Stimulated activated CD4-positive, alpha-beta T cell treated with anti-CD3 and anti-CD28 coated beads, TNF-alpha, amount 100 ng/mL, for 24 hours (primary cell): ENCODE data around the gene EHD4.

ENCODE experiments used
- DNase-seq, 3 experiments: peaks; one replicate each; pipeline ENCODE4 v3.0.0-alpha.2; 2020; ENCODE audit warnings: low read depth in 3 of 3

The EHD4 gene

GRCh38 chr15:41919954-41920538, 52.3 kb downstream of the EHD4 start:
- DNase-seq = no peak

DNA sequence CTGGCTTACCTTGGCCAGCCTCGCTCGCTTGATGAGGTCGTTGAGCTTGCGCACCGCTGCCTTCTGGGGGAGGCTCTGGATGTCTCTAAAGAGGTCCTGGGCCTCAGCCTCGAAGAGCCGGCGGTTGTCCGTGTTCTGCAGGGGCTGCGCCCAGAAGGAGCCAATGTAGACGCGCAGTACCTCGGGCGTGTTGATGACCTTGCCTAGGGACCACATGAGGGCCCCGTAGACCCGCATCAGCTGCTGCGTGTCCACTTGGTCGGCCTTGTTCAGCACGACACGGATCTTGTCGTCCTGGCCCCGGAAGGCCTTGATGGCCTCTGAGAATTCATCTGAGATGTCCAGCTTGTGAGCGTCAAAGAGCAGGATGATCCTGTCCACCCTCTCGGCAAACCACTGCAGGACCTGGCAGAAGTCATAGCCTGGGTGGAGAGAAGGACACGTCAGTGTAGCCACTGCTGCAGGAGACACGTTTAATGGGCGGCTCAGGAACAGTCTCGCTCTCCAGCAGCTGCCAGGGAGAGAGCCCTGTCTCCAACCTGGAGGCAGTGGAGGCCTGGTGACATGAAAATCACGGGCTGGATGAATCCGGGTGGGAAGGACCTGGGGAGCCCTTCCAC, 53.0 kb downstream of the EHD4 start:
- no peak for DNase-seq

DNA sequence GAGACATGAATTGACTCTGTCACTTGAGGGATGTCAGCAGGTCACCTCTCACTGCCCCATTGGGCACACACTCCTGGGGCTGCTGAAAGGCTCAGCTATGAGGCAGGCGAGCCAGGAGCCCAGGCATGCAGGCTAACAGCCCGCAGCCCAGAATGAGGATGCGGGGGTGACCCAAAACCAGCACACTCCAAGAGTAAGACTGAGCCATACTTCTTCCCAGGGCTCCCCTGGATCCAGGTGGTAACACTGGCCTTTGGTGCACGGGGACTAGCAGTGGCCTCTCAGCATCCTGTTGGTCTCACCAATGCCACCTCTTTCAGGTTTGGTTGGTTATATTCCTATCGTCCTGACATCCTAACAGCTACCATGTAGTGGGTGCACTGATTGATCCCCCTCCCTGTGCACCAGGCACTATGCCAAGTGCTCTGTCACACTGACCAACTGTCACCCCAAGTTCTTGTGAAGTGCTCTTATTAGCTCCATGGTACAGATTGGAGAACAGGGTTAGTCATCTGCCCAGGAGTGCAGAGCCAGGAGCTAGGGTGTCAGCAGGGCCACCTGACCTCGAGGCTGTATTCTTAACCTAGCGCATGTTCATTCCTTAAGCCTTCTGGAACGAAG, 53.7 kb downstream of the EHD4 start:
- no peak for DNase-seq

GRCh38 chr15:41917767-41918430, 54.5 kb downstream of the EHD4 start:
- no peak for DNase-seq

- no peak for DNase-seq
Observed at GRCh38 chr15:41915255-41915994, 56.9 kb downstream of the EHD4 start.

DNA sequence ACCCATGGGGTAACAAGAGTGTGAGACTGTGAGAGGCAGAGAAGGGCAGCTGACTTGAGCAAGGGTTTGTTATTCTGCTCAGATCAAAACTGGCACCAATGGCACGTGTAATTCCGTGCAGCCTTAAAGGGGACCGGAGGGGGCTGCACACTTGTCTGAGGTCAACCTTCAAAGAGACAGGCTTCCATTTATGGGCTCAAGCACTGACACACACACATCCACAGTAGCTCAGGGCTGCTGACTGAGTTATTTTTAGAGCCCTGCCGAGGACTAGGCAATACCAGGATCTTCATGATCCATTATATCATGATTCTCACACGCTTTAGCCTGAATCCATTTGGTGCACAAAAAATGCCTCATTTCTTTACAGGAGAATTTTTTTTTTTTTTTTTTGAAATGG, 57.9 kb downstream of the EHD4 start:
- no peak for DNase-seq

GRCh38 chr15:41913256-41913655, 59.1 kb downstream of the EHD4 start:
- no peak for DNase-seq

DNA sequence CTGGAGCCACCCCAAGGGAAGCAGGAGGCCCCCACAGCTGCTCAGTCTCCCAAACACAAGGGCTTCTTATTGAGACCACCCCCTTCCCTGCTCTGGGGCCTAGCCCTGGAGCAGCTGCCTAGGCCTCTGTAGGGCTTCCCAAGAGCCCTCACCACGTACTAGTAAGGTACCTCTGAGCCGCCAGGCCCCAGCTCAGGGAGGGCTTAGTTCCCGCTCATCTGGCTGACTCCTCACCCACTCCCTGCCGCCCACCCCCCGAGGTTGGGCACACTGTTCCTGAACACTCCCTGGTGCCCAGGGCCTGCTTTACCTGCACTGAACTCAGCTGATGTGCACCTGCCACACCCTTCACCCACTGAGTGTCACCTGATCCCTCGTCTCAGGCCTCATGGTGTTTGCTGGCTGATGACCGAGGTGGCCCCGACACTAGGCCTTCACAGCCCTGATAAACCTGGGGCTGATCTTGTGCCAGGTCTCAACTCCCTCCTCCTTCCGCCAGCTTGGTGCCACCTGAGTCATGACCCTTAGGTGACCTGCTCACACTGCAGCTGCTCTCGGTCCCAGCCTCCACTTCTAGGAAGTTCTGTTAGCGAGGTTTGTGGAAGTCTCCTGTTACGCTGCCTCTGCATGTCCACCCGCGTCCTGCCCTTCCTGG, 60.5 kb downstream of the EHD4 start:
- no peak for DNase-seq

DNA sequence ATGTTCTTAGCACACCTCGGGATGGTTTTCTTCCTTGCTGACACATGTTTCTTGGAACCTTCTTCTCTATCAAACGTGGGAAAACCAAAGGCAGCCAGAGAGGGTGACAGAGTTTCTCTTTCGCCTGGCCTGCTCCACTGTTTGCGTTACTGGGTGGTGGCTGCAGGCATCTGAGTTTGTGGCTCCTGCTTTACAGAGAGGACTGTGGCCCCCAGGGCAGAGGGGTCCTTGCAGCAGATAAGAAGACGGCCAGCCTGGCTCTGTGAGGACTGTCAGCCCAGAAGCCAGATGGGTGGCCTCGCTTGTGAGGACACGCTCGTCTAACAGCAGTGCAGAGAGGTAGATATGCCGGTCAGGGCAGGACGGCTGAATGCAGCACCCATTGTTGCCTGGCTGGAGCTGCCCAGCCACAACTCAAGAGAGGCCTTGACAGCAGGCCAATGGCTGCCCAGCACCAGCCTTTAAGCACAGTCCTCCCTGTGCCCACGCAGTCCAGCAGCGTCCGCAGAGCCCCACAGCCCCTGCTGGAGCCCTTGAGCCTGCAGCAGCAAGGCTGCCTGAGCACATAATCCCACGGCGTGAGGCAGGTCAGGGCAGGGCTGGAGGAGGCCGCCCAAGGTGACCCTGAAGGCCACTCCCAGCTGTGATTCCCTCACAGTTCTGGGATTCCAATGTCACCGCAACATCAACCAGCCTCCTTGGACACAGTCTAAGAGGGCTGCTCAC, 63.5 kb downstream of the EHD4 start:
- no peak for DNase-seq

DNA sequence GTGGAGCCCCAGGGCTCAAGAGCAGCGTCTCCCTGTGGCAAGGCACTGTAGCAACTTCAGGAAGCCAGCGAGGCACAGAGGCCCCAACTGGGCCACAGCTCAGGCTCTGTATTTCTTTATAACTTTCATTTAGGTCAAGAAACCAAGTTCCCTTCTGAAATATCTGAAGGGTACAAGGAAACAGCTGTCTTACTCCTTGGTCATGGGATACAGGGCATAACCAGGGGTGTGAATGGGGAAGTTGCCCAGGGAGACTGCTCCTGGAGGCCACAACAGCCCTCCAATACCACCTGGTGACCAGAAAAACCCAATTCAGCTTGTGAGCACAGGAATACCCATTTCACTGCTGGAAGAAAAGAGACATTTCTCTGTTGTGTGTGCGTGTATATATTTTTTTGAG, 65.2 kb downstream of the EHD4 start:
- no peak for DNase-seq

DNA sequence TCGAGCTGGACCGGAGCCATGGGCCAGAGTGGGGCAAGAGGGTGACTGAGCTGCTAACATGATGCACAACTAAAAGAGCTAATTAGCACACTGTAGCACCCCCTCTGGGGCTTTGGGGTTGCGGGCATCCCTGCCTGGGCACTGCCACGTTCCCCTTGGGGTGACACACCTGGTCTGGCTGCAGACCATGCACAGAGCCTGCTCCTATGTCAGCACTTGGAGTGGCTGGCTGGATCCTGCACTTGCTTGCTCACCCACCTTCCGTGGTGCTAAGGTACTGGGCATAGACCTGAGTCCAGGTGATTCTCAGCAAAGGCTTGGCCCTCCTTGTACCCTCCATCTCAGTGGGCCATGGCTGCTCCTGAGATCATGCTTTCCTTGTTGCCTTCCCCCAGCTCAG, 65.7 kb downstream of the EHD4 start:
- no peak for DNase-seq

DNA sequence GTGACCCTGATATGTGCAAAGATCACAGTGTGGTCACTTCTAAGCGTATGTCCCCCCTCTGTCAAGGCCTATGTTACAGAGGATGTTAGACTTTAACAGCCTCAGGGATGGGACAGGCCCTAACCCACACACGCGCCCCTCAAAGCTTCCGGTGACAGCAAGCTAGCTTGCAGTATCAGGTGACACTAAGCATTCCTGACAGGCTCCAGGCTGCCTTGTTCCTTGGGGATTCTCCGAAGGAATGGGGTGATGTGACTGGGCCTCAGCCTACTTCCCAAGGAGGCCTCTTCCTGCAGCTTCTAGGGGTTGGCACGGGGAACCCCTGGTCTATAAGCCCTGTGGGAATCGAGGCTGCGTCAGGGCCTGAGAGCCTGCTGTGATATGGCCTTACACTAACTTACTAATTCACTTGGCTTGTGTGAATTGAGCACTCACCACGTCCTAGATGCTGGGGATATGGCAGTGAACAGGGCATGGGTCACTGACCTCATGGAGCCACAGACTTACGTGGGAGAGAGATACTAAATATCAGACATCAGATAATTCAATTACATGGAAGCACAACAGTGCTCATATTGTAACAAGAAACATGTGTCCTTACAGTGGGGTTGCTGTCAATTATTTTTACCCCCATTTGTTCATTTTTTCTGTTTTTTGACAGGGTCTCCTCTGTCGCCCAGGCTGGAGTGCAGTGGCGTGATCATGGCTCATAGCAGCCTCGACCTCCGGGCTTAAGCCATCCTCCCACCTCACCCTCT, 67.1 kb downstream of the EHD4 start:
- no peak for DNase-seq

- peak; percentile 34 to 67 (median 37) for DNase-seq
Observed at GRCh38 chr15:41904541-41905005, 67.8 kb downstream of the EHD4 start.

DNA sequence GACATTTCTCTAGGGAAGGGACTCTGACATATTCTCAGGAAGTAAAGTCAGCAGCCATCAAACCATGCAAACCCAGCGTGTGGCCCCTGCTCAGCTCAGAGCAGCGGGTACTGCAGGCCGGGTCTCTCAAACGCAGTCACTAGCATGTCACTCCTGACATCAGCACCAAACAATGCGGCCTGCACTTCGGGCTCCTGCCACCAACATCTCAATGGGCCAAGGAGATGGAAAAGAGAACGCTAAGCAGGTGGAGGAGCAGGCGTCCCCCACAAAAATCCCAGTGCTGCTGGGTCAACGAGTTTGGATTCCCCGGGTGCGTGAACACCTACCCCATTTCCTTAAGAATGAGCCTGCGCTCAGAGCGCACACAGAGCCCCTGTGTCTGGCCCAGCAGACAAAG, 68.6 kb downstream of the EHD4 start:
- DNase-seq = no peak

DNA sequence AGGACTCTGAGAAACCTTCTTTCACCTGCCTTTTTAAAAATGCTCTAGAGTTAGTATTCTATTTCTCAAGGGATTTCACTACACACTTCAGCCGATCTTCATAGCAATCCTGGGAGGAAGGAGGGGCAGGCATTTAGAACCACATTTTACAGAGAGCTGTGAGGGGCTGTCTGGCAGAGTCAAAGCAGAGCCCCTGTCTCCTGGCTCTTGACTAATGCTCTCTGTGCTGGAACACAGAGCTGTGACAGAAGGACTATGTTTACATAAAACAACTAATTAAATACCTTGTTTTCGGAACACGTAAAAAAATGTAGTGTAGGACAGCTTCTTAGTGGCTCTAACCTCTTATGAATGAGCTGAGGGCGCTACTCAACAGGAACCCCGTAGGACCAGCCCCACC, 70.9 kb downstream of the EHD4 start:
- DNase-seq = no peak

- DNase-seq = no peak
Observed at GRCh38 chr15:41900526-41901380, 71.6 kb downstream of the EHD4 start.

GRCh38 chr15:41899854-41900442, 72.4 kb downstream of the EHD4 start:
- DNase-seq = no peak

DNA sequence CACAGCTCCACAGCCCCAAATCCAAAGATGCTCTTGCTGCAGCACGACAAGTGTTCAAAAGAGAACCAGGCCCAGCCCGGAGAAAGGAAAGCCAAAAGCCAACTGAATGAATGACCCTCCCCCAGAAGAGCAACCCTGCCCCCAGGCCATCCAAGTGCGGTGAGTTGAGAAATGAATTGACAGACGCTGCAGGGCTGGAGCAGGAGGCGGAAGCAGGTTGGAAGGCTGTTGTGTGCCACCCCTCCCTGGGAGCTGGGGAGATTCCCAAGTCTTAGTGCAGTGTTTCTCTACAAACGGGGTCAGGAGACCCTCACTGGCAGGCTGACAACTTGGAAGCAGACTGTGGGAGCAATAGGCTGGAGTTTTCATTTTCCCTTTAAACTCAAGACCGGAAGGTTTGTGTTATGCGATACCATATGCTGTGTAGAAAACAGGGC, 75.0 kb downstream of the EHD4 start:
- no peak for DNase-seq

GRCh38 chr15:41896566-41896965, 75.8 kb downstream of the EHD4 start:
- no peak for DNase-seq
